Motor neuron (in vitro differentiated cells): ENCODE measurements around the gene PLEKHH1. TPM values are rescaled to one million over a fixed set of nuclear protein-coding genes. Genes with fewer than 3 reads are reported as not detected.
"Not testable (repeated sequence)": the region's sequence is repeated elsewhere in the genome, so short reads cannot be mapped to it uniquely, and the experiment has no call there.

ENCODE experiments used
- ATAC-seq, 8 experiments: fragments of 200-7000 bp; cut with Tn5 transposase; replicated peaks in 6 of 8; 2 replicates each; pipeline ENCODE4 v1.8.0; 2021; ENCODE audit warnings: mild to moderate bottlenecking in 8 of 8, moderate library complexity in 8 of 8
- H3K27ac ChIP-seq, 2 donors: fragments of 250-450 bp; sonication (Bioruptor Pico); 2 replicates each; pipeline ENCODE4 v1.9.0; 2021; ENCODE audit warnings: antibody characterized with exemption in 2 of 2, mild to moderate bottlenecking in 2 of 2, moderate library complexity in 1 of 2
- H3K4me1 ChIP-seq, 2 donors: fragments of 250-450 bp; sonication (Bioruptor Pico); replicated peaks in 1 of 2; 2 replicates each; pipeline ENCODE4 v1.6.1; 2021; ENCODE audit warnings: antibody characterized with exemption in 2 of 2, mild to moderate bottlenecking in 2 of 2, moderate library complexity in 1 of 2
- H3K4me3 ChIP-seq, 5 donors: fragments of 250-450 bp; sonication (Bioruptor Pico); 2 replicates each; pipeline ENCODE4 v1.9.0; 2021; ENCODE audit warnings: antibody characterized with exemption in 5 of 5, mild to moderate bottlenecking in 5 of 5, moderate library complexity in 4 of 5
- WGBS, 10 experiments: fragments of 450-650 bp; shearing (Covaris generic); methylation state at CpG; one replicate each; pipeline ENCODE4 v1.0.0; 2022; 5-methylcytosine and 5-hydroxymethylcytosine counted together
- in situ Hi-C, 9 experiments: fragments of 400-800 bp; cut with MboI; loops; one replicate each; pipeline ENCODE4 v1.15.0; 2021; ENCODE audit warnings: low sequenced_read_pairs in 9 of 9, low pct_unique_long_range_greater_than_20kb in 2 of 9; ENCODE audit not compliant: unreplicated experiment in 9 of 9
- total RNA-seq, 8 experiments: library from RNA; unstranded; fragments of 300-600 nt; gene quantifications; 2 replicates each; pipeline versions ENCODE4 v1.2.3 to v1.2.4, GENCODE V29; 2022

PLEKHH1 gene
- total RNA-seq, 8 experiments from 2014 or later: 1.2 to 11.2 (median 6.0) TPM

DNA sequence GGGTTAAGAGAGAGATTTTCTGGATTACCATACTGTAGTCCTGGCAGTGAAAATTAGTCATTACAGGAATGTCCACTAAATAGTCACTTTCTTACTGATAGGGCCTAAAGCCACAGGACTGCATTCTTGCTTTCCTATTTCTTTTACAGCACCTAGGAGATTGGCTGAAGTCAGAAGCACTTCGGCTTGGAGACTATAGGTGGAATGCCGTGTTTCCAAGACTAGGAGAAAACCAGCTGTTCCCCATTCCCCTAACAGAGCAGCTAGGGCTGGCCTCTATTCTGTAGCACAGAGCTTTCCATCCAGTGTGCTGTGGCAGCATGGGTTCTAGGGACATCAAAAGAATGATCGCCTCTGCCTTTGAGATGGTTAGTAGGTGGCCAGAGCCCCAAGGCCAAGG is 51.9 kb downstream of the PLEKHH1 start:
- no peak overlapping the region for H3K27ac ChIP-seq
- ATAC-seq: peak in 3 of 8 experiments; percentile 54 to 86 (median 62)
- no peaks in the 10 kb centered on the region for H3K4me1 ChIP-seq
- in situ Hi-C loops: loop anchor here in 1 of 9 experiments (25.0 kb wide), 1 partner anchor 127 kb away; the partner anchor contains the start of gene RDH12
- 80 to 100% (median 93%) methylated on average over 1 to 2 of the region's 3 CpGs; no CpG with 5 or more reads in 5 of the 10 experiments for WGBS, 10 experiments
- no peak overlapping the region for H3K4me3 ChIP-seq

- in situ Hi-C loops: loop anchor here in 1 of 9 experiments (25.0 kb wide), 1 partner anchor 126 kb away; the partner anchor contains the start of gene RDH12
- Histone ChIP-seq H3K27ac (no peak overlapping the region), H3K4me3 (no peak overlapping the region), H3K4me1 (no peaks in the 10 kb centered on the region)
- 75 to 100% (median 85%) methylated on average over 1 to 4 of the region's 4 CpGs; no CpG with 5 or more reads in 2 of the 10 experiments for WGBS, 10 experiments
- no peak for ATAC-seq
Measured at GRCh38 chr14:67586369-67586768, 53.3 kb downstream of the PLEKHH1 start.

GRCh38 chr14:67589204-67589770 is 56.2 kb downstream of the PLEKHH1 start:
- no peak overlapping the region for H3K27ac ChIP-seq
- H3K4me3 ChIP-seq: no peak overlapping the region
- H3K4me1 ChIP-seq: no peaks in the 10 kb centered on the region
- no peak for ATAC-seq
- 70 to 100% (median 91%) methylated on average over 1 to 2 of the region's 2 CpGs; no CpG with 5 or more reads in 3 of the 10 experiments for WGBS, 10 experiments
- in situ Hi-C loops: loop anchor here in 1 of 9 experiments (25.0 kb wide), 1 partner anchor 123 kb away; the partner anchor contains the start of gene RDH12

GRCh38 chr14:67593650-67594049 is 60.6 kb downstream of the PLEKHH1 start:
- H3K4me3 ChIP-seq, H3K4me1 ChIP-seq, ATAC-seq, H3K27ac ChIP-seq: not testable (repeated sequence)
- in situ Hi-C loops: loop anchor here in 1 of 9 experiments (25.0 kb wide), 1 partner anchor 119 kb away; the partner anchor contains the start of gene RDH12
- 0 to 100% (median 94%) methylated on average over 1 of the region's 1 CpG; no CpG with 5 or more reads in 2 of the 10 experiments for WGBS, 10 experiments

DNA sequence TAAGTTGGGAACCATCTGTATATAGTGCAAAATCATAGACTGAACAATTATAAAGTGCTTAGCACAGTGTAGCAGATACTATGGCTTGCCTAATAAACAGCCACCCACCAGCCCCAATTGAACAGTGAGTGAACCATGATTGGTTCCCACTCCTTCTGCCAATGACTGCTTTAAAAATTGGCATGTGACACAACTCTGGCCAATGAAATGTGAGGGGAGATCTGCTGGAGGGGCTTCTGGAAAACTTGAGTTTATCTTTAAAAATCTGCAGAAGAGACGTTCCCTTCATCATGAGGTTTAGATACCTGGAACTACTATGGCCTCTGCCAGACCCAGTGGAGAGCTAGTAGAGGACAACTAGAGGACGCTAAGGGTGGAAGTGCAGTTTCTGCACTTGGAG is 62.3 kb downstream of the PLEKHH1 start:
- in situ Hi-C loops: loop anchor here in 1 of 9 experiments (25.0 kb wide), 1 partner anchor 117 kb away; the partner anchor contains the start of gene RDH12
- ATAC-seq: no peak
- Histone ChIP-seq H3K27ac (no peak overlapping the region), H3K4me3 (no peak overlapping the region), H3K4me1 (peaks cover 2 to 10% of the 10 kb centered on the region in 2 donors)
- WGBS, 10 experiments: 94 to 100% (median 100%) methylated on average over 1 to 2 of the region's 2 CpGs; no CpG with 5 or more reads in 5 of the 10 experiments

DNA sequence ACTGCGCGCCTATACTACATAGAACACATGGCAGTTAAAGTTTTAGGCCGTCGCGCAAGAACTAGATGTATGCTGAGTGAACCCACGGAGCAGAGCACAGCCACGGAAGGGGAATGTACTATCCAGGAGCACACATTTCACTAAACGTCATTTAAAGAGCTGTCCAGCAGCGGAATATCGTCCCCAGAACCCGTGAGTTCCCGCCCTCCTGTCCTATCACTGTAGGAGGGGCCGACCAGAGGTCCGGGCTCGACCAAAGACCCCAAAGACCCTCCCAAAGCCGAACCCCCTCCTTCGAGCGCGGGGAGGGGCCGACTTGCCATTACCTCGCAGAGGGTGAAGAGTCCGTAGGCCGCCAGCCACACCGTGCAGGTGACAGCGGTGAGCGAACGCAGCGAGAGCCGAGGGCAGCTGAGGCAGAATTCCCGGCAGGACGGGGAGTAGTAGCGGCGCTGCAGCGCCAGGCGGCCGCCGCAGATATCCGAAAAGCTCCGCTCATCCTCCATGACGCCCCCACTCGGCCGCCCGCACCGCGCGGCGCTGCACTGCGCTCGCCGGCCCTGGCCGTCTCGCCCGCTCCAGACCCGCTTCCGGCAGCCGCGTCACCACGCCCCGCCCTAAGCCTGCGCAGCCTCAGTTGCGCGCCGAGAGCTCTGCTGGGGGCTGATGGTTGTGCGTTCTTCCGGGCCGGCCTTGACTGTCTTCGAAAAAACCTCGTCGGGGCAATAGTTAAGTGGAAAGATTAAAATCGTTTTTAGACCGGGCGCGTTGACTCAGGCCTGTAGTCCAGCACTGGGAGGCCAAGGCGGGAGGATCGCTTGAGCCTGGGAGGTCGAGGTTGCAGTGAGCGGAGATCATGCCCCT is 66.8 kb downstream of the PLEKHH1 start, which contains the start of gene PIGH:
TSS of gene PIGH (minus strand) at position 571 of the 864 bp plus-strand sequence. CDS start at position 506, 65 bp downstream.
- 0 to 16% (median 2%) methylated on average over 3 to 27 of the region's 77 CpGs; no CpG with 5 or more reads in 3 of the 10 experiments for WGBS, 10 experiments
- Histone ChIP-seq H3K4me1 (peaks cover 3 to 10% of the 10 kb centered on the region in 2 donors), H3K4me3 (peak within 1 kb of the TSS; percentile 49 to 97 (median 81)), H3K27ac (peak within 1 kb of the TSS; percentile 56 to 80)
- in situ Hi-C loops: loop anchor here in 1 of 9 experiments (25.0 kb wide), 1 partner anchor 112 kb away; the partner anchor contains the start of gene RDH12
- peak; percentile 94 to 99 (median 98) for ATAC-seq

- WGBS, 10 experiments: 80 to 100% (median 98%) methylated on average over 2 to 13 of the region's 21 CpGs
- in situ Hi-C loops: not testable (repeated sequence)
Measured at GRCh38 chr14:67600562-67600974, 67.5 kb downstream of the PLEKHH1 start.

DNA sequence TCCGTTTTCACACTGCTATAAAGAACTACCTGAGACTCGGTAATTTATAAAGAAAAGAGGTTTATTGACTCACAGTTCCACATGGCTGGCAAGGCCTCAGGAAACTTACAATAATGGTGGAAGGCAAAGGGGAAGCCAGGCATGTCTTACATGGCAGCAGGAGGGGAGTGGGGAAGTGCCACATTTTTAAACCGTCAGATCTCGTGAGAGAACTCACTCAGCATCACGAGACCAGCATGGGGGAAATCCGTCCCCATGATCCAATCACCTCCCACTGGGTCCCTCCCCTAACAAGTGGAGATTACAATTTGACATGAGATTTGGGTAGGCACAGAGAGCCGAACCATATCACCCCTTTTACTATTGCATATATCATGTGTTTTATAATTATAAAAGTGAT is 69.0 kb downstream of the PLEKHH1 start:
- Histone ChIP-seq H3K4me1 (peaks cover 3 to 10% of the 10 kb centered on the region in 2 donors), H3K27ac (no peak overlapping the region), H3K4me3 (no peak overlapping the region)
- ATAC-seq: no peak
- WGBS, 10 experiments: 38 to 100% (median 68%) methylated on average over 1 to 6 of the region's 7 CpGs
- in situ Hi-C loops: no loop called here

More at GRCh38 chr14:67600562-67600974, 67.5 kb downstream of the PLEKHH1 start:
- not testable (repeated sequence) for ATAC-seq, H3K4me1 ChIP-seq
- Histone ChIP-seq H3K27ac (peak overlapping the region; percentile 42 to 80), H3K4me3 (peak overlapping the region; percentile 49 to 97 (median 81))

DNA sequence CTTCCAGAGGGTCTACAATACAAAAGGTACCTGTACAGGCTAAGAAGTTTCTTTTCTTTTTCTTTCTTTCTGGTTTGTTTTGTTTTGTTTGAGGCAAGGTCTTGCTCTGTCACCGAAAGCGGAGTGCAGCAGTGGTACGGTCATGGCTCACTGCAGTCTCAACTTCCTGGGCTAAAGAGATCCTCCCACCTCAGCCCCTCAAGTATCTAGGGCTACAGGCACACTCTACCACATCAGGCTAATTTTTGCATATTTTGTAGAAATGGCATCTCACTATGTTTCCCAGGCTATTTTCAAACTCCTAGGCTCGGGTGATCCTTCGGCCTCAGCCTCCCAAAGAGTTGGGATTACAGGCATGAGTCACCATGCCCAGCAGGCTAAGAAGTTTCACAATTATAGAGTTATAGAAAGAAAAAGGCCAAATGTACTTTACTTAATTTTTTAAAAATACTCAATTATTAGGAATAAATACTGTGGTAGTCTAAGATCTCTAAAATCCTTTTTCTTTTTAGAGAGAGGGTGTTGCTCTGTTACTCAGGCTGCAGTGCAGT is 70.0 kb downstream of the PLEKHH1 start:
- no peak overlapping the region for H3K27ac ChIP-seq
- no peak for ATAC-seq
- peaks cover 3 to 9% of the 10 kb centered on the region in 2 donors for H3K4me1 ChIP-seq
- no peak overlapping the region for H3K4me3 ChIP-seq
- WGBS, 10 experiments: 40 to 100% (median 64%) methylated on average over 2 to 5 of the region's 5 CpGs
- in situ Hi-C loops: no loop called here

DNA sequence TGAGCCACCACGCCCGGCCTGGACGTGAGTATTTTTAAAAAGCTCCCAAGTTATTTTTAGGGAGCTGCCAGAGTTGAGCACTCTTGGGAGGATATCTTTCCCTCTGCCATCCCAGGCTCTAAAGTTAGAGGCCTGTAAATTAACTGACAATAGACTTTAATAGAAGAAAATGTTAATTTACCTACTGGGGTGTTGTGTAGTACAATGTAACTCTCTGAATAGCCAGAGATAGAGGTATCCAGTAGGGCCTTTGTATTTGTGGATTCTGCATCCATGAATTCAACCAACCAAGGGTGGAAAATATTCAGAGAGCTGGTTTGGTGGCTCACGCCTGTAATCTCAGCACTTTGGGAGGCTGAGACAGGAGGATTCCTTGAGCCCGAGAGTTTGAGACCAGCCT is 74.6 kb downstream of the PLEKHH1 start:
- Histone ChIP-seq H3K4me1 (no peaks in the 10 kb centered on the region), H3K27ac (no peak overlapping the region), H3K4me3 (no peak overlapping the region)
- no peak for ATAC-seq
- in situ Hi-C loops: no loop called here
- WGBS, 10 experiments: 70 to 100% (median 90%) methylated on average over 1 to 4 of the region's 5 CpGs; no CpG with 5 or more reads in 3 of the 10 experiments

DNA sequence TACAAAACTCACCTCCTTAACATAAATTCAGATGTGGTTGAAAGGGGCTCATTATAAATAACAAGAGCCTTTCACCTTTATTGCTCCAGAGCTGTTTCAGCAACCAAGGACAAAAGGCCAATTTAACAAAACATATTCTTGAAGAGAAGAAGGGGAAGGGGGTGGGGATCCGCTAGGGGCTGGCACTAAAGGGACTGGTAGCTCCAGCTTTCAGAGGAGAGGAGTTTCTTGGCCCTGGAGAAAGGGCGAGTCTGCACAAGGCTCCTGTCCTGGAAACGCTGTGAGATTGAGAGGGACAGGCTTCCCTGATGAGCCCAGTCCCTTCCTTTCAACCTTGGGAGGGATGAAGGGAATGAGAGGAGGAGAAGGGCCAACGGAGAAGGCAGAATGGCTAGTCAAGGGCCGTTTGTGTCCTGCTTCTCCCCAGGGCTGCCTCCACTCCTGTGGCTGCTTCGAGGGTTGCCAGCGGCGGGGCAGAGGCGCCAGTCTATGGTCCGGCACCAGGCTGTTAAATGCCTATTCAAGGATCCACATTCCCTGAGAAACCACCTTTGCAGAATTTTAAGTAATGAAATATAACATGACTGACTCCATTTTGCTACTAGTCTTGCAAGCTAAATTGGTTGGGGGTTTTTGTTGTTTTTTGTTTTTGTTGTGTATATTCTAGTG is 76.7 kb downstream of the PLEKHH1 start:
- in situ Hi-C loops: no loop called here
- no peak for ATAC-seq
- 25 to 100% (median 71%) methylated on average over 1 to 9 of the region's 10 CpGs; no CpG with 5 or more reads in 3 of the 10 experiments for WGBS, 10 experiments
- no peak overlapping the region for H3K4me3 ChIP-seq
- H3K4me1 ChIP-seq: no peaks in the 10 kb centered on the region
- H3K27ac ChIP-seq: no peak overlapping the region

GRCh38 chr14:67610491-67610890 is 77.4 kb downstream of the PLEKHH1 start:
- ATAC-seq: peak in 2 of 8 experiments; percentile 36 to 71
- no peak overlapping the region for H3K27ac ChIP-seq
- no peaks in the 10 kb centered on the region for H3K4me1 ChIP-seq
- H3K4me3 ChIP-seq: no peak overlapping the region
- 43 to 100% (median 60%) methylated on average over 1 of the region's 1 CpG; no CpG with 5 or more reads in 6 of the 10 experiments for WGBS, 10 experiments
- in situ Hi-C loops: no loop called here
